Neural crest cell (in vitro differentiated cells): Measurements from ENCODE around the gene RNF220. TPM values are rescaled to one million over a fixed set of nuclear protein-coding genes. Genes with fewer than 3 reads are reported as not detected.

Experiments
- DNase-seq: peaks from one replicate; pipeline ENCODE4 v3.0.0; 2021; ENCODE audit warnings: low read depth, mixed read lengths, low spot score
- H3K27ac Mint-ChIP-seq: one replicate; pipeline ENCODE4 v1.8.0; 2021; ENCODE audit warnings: mild to moderate bottlenecking, mixed read lengths; ENCODE audit not compliant: unreplicated experiment
- H3K27me3 Mint-ChIP-seq: 2 replicates; pipeline ENCODE4 v1.8.0; 2021; ENCODE audit warnings: low read depth, mild to moderate bottlenecking, mixed read lengths
- H3K36me3 Mint-ChIP-seq: 2 replicates; pipeline ENCODE4 v1.8.0; 2021; ENCODE audit warnings: low read depth, mild to moderate bottlenecking, mixed read lengths
- H3K4me1 Mint-ChIP-seq: 2 replicates; pipeline ENCODE4 v1.8.0; 2021; ENCODE audit warnings: mixed read lengths
- H3K4me3 Mint-ChIP-seq: one replicate; pipeline ENCODE4 v1.8.0; 2021; ENCODE audit warnings: mild to moderate bottlenecking, mixed read lengths
- H3K9me3 Mint-ChIP-seq: 2 replicates; pipeline ENCODE4 v1.8.0; 2021; ENCODE audit warnings: mixed read lengths
- CTCF ChIP-seq: fragments of 200-600 bp; sonication (generic); conservative IDR thresholded peaks from 2 replicates; pipeline ENCODE4 v1.5.0; 2021; ENCODE audit warnings: antibody characterized with exemption, mild to moderate bottlenecking
- total RNA-seq: library from RNA; stranded (reverse); gene quantifications from 2 replicates; pipeline ENCODE4 v1.2.1, GENCODE V29; 2021

The RNF220 gene
- total RNA-seq, 1 donor from 2014 or later: 96.7 TPM

GRCh38 chr1:44641126-44642102, 236.4 kb downstream of the RNF220 start:
- H3K27me3 Mint-ChIP-seq: no peaks in the 10 kb centered on the region
- peak overlapping the region; percentile 31 for H3K4me3 Mint-ChIP-seq
- no peak for TF ChIP-seq CTCF
- H3K27ac Mint-ChIP-seq: peak overlapping the region; percentile 53
- H3K36me3 Mint-ChIP-seq: peaks cover 5% of the 10 kb centered on the region
- H3K9me3 Mint-ChIP-seq: no peaks in the 10 kb centered on the region
- no peak for DNase-seq
- H3K4me1 Mint-ChIP-seq: peaks cover 31% of the 10 kb centered on the region

DNA sequence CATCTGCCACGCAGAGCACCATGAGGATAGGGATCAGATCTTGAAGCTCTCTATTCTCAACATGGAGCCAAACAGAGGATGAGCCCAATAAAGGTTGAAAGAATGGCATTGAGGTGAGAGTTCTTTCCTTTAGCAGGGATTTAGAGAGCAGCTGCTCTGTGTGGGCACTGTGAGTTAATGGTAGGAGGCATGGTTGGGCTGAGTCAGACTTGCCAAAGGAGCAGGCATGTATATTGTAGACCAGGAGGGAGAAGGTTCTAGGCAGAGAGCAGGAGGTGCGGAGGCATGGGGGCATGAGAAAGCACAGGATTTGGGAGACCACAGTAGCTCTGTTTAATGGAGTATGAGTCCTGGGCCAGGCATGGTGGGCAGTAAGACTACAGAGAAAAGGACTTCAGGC, 237.2 kb downstream of the RNF220 start:
- H3K4me1 Mint-ChIP-seq: peaks cover 25% of the 10 kb centered on the region
- no peaks in the 10 kb centered on the region for H3K27me3 Mint-ChIP-seq
- H3K27ac Mint-ChIP-seq: peak overlapping the region; percentile 53
- no peak for TF ChIP-seq CTCF
- H3K9me3 Mint-ChIP-seq: no peaks in the 10 kb centered on the region
- H3K36me3 Mint-ChIP-seq: peaks cover 2% of the 10 kb centered on the region
- H3K4me3 Mint-ChIP-seq: peak overlapping the region; percentile 31
- no peak for DNase-seq

DNA sequence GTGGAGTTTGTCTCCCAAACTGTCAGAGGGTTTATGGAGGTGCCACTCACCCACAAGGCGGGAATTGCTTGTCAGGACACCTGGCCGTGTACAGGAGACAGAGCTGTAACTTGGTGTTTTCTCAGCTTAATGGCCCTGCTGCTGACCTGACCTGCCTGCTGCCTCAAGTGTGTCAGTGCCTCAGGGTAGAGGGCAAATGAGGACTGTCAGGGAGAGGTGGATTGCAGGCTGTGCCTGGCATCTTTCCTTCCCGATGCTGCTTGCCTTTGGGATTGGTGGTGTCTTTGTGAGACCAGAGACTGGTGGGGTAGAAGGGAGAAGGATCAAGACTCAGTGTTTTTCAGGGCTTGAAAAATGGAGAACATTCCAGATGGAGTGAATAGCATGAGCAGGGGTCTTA, 237.9 kb downstream of the RNF220 start:
- no peaks in the 10 kb centered on the region for H3K27me3 Mint-ChIP-seq
- no peaks in the 10 kb centered on the region for H3K9me3 Mint-ChIP-seq
- no peak for DNase-seq
- no peak overlapping the region for H3K4me3 Mint-ChIP-seq
- H3K27ac Mint-ChIP-seq: peak overlapping the region; percentile 53
- TF ChIP-seq CTCF: no peak
- H3K4me1 Mint-ChIP-seq: peaks cover 20% of the 10 kb centered on the region
- H3K36me3 Mint-ChIP-seq: peaks cover 2% of the 10 kb centered on the region

GRCh38 chr1:44643721-44644334, 238.8 kb downstream of the RNF220 start:
- Mint-ChIP-seq H3K4me3 (no peak overlapping the region), H3K9me3 (no peaks in the 10 kb centered on the region), H3K27ac (no peak overlapping the region), H3K36me3 (peaks cover 2% of the 10 kb centered on the region), H3K4me1 (peaks cover 16% of the 10 kb centered on the region), H3K27me3 (no peaks in the 10 kb centered on the region)
- DNase-seq: no peak
- TF ChIP-seq CTCF: no peak

DNA sequence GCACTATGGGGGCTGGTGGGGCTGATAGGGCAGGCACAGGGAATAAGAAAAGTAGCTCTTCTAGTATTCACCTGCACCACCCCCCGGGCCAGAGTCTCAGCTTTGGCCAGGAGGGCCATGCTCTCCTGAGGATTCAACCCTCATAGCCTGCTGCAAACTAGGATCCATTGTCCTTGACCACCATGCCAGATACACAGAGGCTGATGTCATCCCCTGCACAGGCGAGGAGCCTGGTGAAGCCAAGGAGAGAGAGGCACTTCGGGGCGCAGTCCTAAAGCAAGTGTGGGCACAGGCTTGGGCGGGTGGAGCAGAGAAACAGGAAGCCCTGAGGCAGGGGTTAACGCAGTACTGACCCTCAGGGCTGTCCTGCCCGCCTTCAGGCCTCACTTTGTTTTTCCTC, 239.8 kb downstream of the RNF220 start:
- Mint-ChIP-seq H3K36me3 (peaks cover 7% of the 10 kb centered on the region), H3K4me3 (no peak overlapping the region), H3K27me3 (no peaks in the 10 kb centered on the region)

More for the DNA sequence above, 239.8 kb downstream of the RNF220 start:
- no peak overlapping the region for H3K27ac Mint-ChIP-seq
- TF ChIP-seq CTCF: no peak
- DNase-seq: no peak
- no peaks in the 10 kb centered on the region for H3K9me3 Mint-ChIP-seq
- H3K4me1 Mint-ChIP-seq: peaks cover 22% of the 10 kb centered on the region
